GM12801 (cell line): ENCODE data around the gene NXNL2.

Source experiments
- TF ChIP-seq, protein P1 (sequence below): IDR thresholded peaks from one replicate; pipeline ENCODE4 v1.5.1; 2011; ENCODE audit warnings: control low read depth; ENCODE audit not compliant: insufficient read length; ENCODE audit errors: extremely low read depth

The NXNL2 gene

DNA sequence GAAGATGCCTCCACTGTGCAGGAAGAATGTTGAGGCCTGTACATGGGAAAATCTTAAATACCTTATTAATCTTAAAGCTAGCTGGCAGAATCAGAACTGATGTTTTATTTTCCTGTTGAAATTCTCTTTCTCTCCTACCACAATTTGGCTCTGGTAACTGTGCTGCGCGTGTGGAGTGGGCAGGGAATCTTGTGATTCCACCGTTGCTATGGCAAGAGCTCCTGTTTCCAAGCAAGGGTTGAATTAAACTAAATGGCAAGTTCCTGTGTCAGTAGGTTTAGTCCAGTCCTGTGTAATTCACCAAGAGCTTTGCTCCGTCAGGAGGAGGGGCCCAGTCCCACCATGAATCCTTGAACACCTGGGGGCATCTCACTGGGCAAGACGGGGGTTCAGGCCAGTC lies 36.4 kb downstream of the NXNL2 start:
- TF ChIP-seq, protein P1, sequence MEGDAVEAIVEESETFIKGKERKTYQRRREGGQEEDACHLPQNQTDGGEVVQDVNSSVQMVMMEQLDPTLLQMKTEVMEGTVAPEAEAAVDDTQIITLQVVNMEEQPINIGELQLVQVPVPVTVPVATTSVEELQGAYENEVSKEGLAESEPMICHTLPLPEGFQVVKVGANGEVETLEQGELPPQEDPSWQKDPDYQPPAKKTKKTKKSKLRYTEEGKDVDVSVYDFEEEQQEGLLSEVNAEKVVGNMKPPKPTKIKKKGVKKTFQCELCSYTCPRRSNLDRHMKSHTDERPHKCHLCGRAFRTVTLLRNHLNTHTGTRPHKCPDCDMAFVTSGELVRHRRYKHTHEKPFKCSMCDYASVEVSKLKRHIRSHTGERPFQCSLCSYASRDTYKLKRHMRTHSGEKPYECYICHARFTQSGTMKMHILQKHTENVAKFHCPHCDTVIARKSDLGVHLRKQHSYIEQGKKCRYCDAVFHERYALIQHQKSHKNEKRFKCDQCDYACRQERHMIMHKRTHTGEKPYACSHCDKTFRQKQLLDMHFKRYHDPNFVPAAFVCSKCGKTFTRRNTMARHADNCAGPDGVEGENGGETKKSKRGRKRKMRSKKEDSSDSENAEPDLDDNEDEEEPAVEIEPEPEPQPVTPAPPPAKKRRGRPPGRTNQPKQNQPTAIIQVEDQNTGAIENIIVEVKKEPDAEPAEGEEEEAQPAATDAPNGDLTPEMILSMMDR: no peak

DNA sequence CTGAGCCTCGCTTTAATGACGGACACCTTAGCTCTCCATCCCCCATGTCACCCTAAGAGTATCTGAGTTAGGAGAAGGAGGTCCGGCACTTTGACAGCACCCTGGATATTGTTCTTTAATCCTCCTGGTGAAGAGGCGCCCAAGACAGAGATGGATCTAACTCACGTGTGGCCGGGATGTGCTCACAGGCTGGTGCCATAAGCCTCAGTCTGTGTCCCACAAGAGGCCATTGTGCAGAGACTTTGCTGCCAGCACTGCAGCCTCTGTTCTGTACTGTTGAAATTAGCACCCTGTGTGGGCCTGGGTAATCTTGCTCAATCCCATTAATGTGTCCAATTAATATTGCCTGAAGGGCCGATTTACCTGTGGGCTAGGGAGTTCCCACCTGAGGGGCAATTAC lies 37.7 kb downstream of the NXNL2 start:
- TF ChIP-seq, protein P1: no peak

DNA sequence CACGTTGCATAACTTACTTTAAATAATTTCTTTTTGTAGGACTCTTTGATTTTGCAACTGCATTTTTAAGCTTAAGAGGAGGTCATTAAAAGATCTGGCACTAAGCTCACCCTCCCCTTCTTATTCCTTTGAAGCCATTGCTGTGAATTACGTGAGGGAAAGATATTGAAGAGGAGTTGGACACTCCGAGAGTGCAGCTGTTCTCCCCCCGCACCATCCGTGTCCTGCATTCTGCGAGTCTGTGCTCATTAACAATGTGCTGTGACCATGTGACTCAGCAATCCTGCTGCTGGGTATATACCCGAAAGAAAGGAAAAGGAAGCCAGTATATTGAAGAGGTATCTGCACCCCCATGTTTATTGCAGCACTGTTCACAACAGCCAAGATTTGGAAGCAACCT lies 40.0 kb downstream of the NXNL2 start:
- TF ChIP-seq, protein P1: no peak

DNA sequence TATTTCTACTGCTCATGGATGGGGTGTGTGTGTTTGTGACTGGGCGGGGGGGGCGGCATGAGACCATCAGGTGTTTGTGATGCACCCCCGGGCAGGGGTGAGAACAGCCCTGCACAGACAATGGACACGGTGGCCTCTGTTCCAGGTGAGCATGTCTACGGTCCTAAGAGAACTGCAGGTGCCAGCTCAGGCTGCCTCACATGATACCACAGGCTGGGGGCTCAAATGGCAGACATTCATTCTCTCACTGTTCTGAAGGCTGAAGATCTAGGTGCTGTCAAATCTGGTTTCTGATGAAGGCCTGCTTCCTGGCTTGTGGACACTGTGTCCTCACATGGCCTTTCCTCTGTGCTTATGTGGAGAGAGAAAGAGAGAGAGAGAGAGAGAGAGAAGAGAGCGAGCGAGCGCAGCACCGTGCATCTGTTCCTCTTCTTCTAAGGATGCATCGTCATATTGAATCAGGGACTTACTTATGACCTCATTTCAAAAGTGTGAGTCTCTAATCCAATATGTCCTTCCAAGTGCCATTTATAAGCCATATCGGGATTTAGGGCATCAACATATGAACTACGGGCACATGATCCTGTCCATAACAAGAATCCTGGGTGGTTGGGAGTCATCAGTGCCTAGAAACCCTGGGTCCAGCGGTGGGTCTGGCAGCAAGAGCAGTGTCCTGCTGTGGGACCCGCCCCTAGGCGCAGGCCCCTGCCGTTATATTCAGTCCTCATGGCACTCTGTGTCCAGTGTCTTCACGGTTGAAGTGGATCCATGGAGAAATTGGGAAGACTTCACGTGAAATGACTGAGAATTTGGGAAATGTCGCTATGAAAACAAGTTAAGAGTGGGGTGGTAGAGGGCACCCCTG lies 42.5 kb downstream of the NXNL2 start:
- TF ChIP-seq, protein P1: no peak

DNA sequence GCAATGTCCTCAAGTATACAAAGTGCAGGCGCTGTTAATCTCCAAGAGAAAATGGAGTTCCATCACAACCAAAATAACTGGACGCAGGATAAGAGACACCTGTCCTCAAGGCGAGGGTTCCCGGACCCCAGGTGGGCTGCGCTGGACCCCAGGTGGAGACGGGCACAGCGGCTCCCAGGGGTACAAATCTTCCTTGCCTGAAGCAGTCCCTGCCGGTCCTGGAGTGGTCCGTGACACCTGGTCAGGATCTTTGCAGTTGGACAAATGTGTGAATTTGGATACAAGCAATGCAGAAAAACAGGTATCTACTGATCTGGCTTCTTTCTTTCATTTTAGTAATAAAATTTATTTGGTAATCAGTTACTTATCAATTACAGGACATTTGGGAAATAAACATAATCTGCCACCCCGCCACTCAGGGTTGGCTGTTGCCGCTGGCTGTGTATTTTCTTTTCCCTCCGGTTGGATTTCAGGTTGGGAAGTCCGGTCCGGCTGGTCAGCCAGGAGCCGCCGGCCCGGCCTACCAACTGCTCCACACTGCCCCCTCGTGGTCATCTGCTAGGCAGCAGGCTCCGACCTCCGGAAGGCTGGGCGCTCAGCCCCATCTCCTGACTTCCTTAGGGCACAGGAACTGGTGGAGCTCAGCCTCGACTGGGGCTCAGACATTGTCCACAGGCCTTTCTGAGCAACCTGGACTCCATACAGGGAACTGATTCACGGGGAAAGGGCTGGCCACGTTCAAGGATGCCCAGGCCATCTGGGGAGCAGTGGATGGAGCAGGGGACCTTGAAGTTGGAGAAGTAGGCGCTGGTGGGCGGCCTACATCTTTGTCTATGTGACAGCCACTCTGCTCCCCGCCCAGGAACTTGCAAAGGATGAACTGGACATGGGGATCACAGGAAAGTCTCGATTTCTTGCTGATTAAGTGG lies 43.4 kb downstream of the NXNL2 start:
- TF ChIP-seq, protein P1: no peak

DNA sequence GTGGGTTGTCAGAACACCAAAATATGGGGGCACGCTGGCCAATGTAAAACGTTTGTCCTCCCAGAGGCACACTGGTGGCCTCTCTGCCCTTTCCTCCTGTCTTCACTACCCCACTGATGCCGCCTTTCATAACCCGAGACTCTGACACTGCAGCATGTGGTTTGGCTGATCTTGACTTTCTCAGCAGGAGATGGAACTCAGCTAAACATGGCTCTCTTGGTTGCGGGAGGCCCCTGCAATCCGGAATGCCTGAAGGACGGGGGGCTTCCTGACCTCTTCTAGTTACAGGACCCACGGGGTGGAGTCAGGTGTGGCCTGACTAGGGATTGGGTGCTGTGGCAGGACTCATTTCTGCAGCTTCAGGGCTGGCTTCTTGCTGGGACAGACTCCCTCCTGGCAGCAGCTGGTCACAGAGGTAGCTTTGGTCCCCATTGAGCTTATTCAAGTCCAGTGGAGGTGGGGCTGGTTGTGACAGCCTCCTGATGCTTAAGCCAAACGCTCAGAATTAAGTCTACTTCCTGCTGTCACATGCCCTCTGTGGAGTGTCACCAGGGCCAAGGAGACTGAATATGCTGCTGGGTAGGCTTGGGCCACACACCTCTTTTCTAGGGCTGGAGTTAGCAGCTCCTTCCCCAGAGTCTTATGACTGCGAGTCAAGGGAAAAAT lies 44.2 kb downstream of the NXNL2 start:
- TF ChIP-seq, protein P1: no peak

DNA sequence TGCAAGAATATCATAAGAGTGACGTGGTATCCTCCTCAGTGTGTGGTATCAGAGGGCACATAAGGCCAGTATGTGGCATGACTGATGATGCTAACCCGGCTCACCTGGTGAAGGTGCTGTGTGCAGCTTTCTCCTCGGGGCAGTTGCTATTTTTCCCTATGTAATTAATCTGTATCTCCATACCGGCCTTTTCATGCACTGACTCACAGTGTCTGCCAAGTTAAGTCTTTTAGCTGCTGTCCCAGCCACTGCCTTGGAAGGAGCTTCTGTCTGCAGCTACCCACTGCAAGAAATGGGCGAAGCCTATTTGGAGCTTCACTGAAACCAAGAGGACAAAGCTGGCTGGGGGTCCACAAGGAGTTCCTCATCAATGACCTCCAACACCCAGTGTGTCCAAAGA lies 46.0 kb downstream of the NXNL2 start:
- TF ChIP-seq, protein P1: no peak
